Hepatocyte (in vitro differentiated cells): ENCODE measurements around the gene CSNK1G1.

Experiments used
- EZH2 ChIP-seq: fragments of 200-600 bp; sonication (generic); IDR thresholded peaks from 2 replicates; pipeline ENCODE4 v1.6.1; 2016; ENCODE audit warnings: antibody characterized with exemption, mild to moderate bottlenecking, borderline replicate concordance
- EZH2phosphoT487 ChIP-seq: fragments of 200-600 bp; sonication (generic); IDR thresholded peaks from one replicate; pipeline ENCODE4 v1.6.1; 2018; ENCODE audit warnings: antibody characterized with exemption, mild to moderate bottlenecking, low read depth, moderate library complexity; ENCODE audit not compliant: unreplicated experiment, severe bottlenecking
- TF ChIP-seq, protein P1 (sequence below): fragments of 200-600 bp; sonication (generic); IDR thresholded peaks from 2 replicates; pipeline ENCODE4 v1.5.1; 2016; ENCODE audit warnings: antibody characterized with exemption, mild to moderate bottlenecking; ENCODE audit not compliant: poor library complexity

DNA sequence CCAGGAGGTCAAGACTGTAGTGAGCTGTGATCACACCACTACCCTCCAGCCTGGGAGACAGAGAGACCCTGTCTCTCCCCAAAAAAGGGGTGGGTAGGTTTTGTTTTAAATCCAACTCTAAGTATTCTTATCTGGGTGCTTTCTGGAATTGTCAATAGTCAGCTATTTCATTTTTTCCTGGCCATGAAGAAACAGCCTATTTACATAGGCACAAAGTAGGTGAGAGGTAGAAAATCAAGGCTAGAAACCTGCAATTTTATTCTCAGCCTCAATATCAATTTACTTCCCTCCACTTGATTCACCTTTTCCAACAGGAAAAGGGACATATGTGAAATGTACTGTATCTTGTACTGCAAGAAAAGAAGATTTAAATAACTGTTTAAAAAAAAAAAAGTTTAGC is 45.9 kb downstream of the CSNK1G1 start:
- TF ChIP-seq, protein P1, sequence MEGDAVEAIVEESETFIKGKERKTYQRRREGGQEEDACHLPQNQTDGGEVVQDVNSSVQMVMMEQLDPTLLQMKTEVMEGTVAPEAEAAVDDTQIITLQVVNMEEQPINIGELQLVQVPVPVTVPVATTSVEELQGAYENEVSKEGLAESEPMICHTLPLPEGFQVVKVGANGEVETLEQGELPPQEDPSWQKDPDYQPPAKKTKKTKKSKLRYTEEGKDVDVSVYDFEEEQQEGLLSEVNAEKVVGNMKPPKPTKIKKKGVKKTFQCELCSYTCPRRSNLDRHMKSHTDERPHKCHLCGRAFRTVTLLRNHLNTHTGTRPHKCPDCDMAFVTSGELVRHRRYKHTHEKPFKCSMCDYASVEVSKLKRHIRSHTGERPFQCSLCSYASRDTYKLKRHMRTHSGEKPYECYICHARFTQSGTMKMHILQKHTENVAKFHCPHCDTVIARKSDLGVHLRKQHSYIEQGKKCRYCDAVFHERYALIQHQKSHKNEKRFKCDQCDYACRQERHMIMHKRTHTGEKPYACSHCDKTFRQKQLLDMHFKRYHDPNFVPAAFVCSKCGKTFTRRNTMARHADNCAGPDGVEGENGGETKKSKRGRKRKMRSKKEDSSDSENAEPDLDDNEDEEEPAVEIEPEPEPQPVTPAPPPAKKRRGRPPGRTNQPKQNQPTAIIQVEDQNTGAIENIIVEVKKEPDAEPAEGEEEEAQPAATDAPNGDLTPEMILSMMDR, result no peak
- no peak for TF ChIP-seq EZH2
- no peak for TF ChIP-seq EZH2phosphoT487
